Peyer's patch (tissue), 4 donors: Measurements from ENCODE around the gene MDM2. TPM values are rescaled to one million over a fixed set of nuclear protein-coding genes. Genes with fewer than 3 reads are reported as not detected.
"Not testable (repeated sequence)": the region's sequence is repeated elsewhere in the genome, so short reads cannot be mapped to it uniquely, and the experiment has no call there.

Source experiments
- DNase-seq, 3 donors: peaks; one replicate each; pipeline ENCODE4 v3.0.0-alpha.2; 2017 to 2019
- H3K27ac ChIP-seq, 4 donors: fragments of 200-600 bp; sonication (generic); one replicate each; pipeline ENCODE4 v1.5.1; 2016 to 2019
- H3K27me3 ChIP-seq, 2 donors: fragments of 200-600 bp; sonication (generic); one replicate each; pipeline ENCODE4 v1.5.1; 2019
- H3K36me3 ChIP-seq, 3 donors: fragments of 200-600 bp; sonication (generic); one replicate each; pipeline ENCODE4 v1.5.1; 2016 to 2019
- H3K4me1 ChIP-seq, 4 donors: fragments of 200-600 bp; sonication (generic); one replicate each; pipeline ENCODE4 v1.5.1; 2016 to 2019
- H3K4me3 ChIP-seq, 4 donors: fragments of 200-600 bp; sonication (generic); 1 replicate in 3 of 4; 2 replicates in 1 of 4; pipeline ENCODE4 v1.5.1; 2016 to 2019; ENCODE audit warnings: mild to moderate bottlenecking in 1 of 4
- H3K9me3 ChIP-seq, 4 donors: fragments of 200-600 bp; sonication (generic); one replicate each; pipeline ENCODE4 v1.5.1; 2016 to 2019; ENCODE audit warnings: mild to moderate bottlenecking in 1 of 4
- CTCF ChIP-seq, 6 experiments: fragments of 450-650 bp in 4 of 6; fragments of 200-600 bp in 2 of 6; sonication (generic) in 1 of 6; IDR thresholded peaks; one replicate each; pipeline ENCODE4 v1.5.1; 2017 to 2019; ENCODE audit warnings: antibody characterized with exemption in 6 of 6, mild to moderate bottlenecking in 3 of 6, moderate library complexity in 1 of 6
- POLR2A ChIP-seq, 2 donors: fragments of 450-650 bp; IDR thresholded peaks; one replicate each; pipeline ENCODE4 v1.5.1; 2017; ENCODE audit warnings: antibody characterized with exemption in 2 of 2, mild to moderate bottlenecking in 2 of 2, moderate library complexity in 2 of 2
- total RNA-seq, 4 donors: library from RNA; depleted of rRNA; stranded (reverse); fragments of >200 nt; gene quantifications; one replicate each; pipeline ENCODE4 v1.1.0, GENCODE V29; 2016

Gene MDM2
- total RNA-seq, 4 donors from 2014 or later = 64.7 to 126 (median 95.3) TPM

GRCh38 chr12:68855111-68855510 is 47.1 kb downstream of the MDM2 start:
- H3K27ac ChIP-seq = no peak overlapping the region
- H3K4me1 ChIP-seq = no peaks in the 10 kb centered on the region
- H3K36me3 ChIP-seq = no peaks in the 10 kb centered on the region
- H3K27me3 ChIP-seq = no peaks in the 10 kb centered on the region
- H3K9me3 ChIP-seq = no peaks in the 10 kb centered on the region
- DNase-seq = no peak
- no peak overlapping the region for H3K4me3 ChIP-seq
- TF ChIP-seq CTCF (IDR thresholded peaks at IDR 0.05) (no peak), POLR2A (IDR thresholded peaks at IDR 0.05) (no peak)

- no peaks in the 10 kb centered on the region for H3K36me3 ChIP-seq
- no peak overlapping the region for H3K4me3 ChIP-seq
- no peak for DNase-seq
- H3K9me3 ChIP-seq = no peaks in the 10 kb centered on the region
- no peak overlapping the region for H3K27ac ChIP-seq
- H3K27me3 ChIP-seq = no peaks in the 10 kb centered on the region
- TF ChIP-seq POLR2A (IDR thresholded peaks at IDR 0.05) = no peak
- H3K4me1 ChIP-seq = no peaks in the 10 kb centered on the region
Observed at GRCh38 chr12:68855771-68856170, 47.8 kb downstream of the MDM2 start.

GRCh38 chr12:68856510-68856909 is 48.5 kb downstream of the MDM2 start:
- no peaks in the 10 kb centered on the region for H3K4me1 ChIP-seq
- no peak overlapping the region for H3K4me3 ChIP-seq

GRCh38 chr12:68861890-68862289 is 53.9 kb downstream of the MDM2 start:
- no peaks in the 10 kb centered on the region for H3K4me1 ChIP-seq
- no peak for DNase-seq
- no peak overlapping the region for H3K4me3 ChIP-seq
- no peaks in the 10 kb centered on the region for H3K36me3 ChIP-seq
- no peak overlapping the region for H3K27ac ChIP-seq
- H3K27me3 ChIP-seq = no peaks in the 10 kb centered on the region
- TF ChIP-seq POLR2A (IDR thresholded peaks at IDR 0.05) (no peak), CTCF (IDR thresholded peaks at IDR 0.05) (no peak)
- no peaks in the 10 kb centered on the region for H3K9me3 ChIP-seq

More at GRCh38 chr12:68856510-68856909, 48.5 kb downstream of the MDM2 start:
- no peaks in the 10 kb centered on the region for H3K27me3 ChIP-seq
- H3K36me3 ChIP-seq = no peaks in the 10 kb centered on the region
- no peak for TF ChIP-seq POLR2A (IDR thresholded peaks at IDR 0.05)
- TF ChIP-seq CTCF (IDR thresholded peaks at IDR 0.05) = no peak
- DNase-seq = no peak
- H3K9me3 ChIP-seq = no peaks in the 10 kb centered on the region
- H3K27ac ChIP-seq = no peak overlapping the region

- no peaks in the 10 kb centered on the region for H3K36me3 ChIP-seq
- no peaks in the 10 kb centered on the region for H3K27me3 ChIP-seq
- no peak for TF ChIP-seq CTCF (IDR thresholded peaks at IDR 0.05)
- no peak for TF ChIP-seq POLR2A (IDR thresholded peaks at IDR 0.05)
- H3K4me1 ChIP-seq = no peaks in the 10 kb centered on the region
- H3K9me3 ChIP-seq = no peaks in the 10 kb centered on the region
- no peak overlapping the region for H3K27ac ChIP-seq
- no peak overlapping the region for H3K4me3 ChIP-seq
- DNase-seq = no peak
Observed at GRCh38 chr12:68863109-68863770, 55.3 kb downstream of the MDM2 start.

GRCh38 chr12:68863886-68864454 is 56.0 kb downstream of the MDM2 start:
- not testable (repeated sequence) for H3K27me3 ChIP-seq, H3K4me3 ChIP-seq, H3K9me3 ChIP-seq, H3K27ac ChIP-seq, H3K36me3 ChIP-seq, DNase-seq, H3K4me1 ChIP-seq
- peak; percentile 16 to 71 (median 54) for TF ChIP-seq CTCF (IDR thresholded peaks at IDR 0.05)
